SK-N-SH (cell line): Measurements from ENCODE around the gene CMBL.

ENCODE experiments used
- EZH2phosphoT487 ChIP-seq: fragments of 200-600 bp; sonication (generic); IDR thresholded peaks from 2 replicates; pipeline ENCODE4 v1.6.1; 2017; ENCODE audit warnings: low read depth, mixed run types, mild to moderate bottlenecking, antibody characterized with exemption, moderate library complexity, borderline replicate concordance
- JUND ChIP-seq: IDR thresholded peaks from 2 replicates; pipeline ENCODE4 v1.4.0; 2012
- MXI1 ChIP-seq: IDR thresholded peaks from 2 replicates; pipeline ENCODE4 v1.6.1; 2012; ENCODE audit warnings: mild to moderate bottlenecking, low read depth, low read length, improper control_type of control experiment
- POLR2AphosphoS5 ChIP-seq: IDR thresholded peaks from 2 replicates; pipeline ENCODE4 v1.6.1; 2012; ENCODE audit warnings: low read depth, low read length
- REST ChIP-seq: IDR thresholded peaks from 2 replicates; pipeline ENCODE4 v1.6.1; 2012; ENCODE audit warnings: mild to moderate bottlenecking, low read depth, low read length, moderate library complexity
- RXRA ChIP-seq: IDR thresholded peaks from 2 replicates; pipeline ENCODE4 v1.4.0; 2012; ENCODE audit warnings: low read depth, mild to moderate bottlenecking, borderline replicate concordance
- YY1 ChIP-seq: IDR thresholded peaks from 2 replicates; pipeline ENCODE4 v1.4.0; 2012; ENCODE audit warnings: low read depth, mild to moderate bottlenecking
- TF ChIP-seq, protein P1 (sequence below): fragments of 200-600 bp; sonication (generic); IDR thresholded peaks from 2 replicates; pipeline ENCODE4 v1.6.1; 2017; ENCODE audit warnings: antibody characterized with exemption, mild to moderate bottlenecking, moderate library complexity
- TF ChIP-seq, protein P2 (sequence below): IDR thresholded peaks from 2 replicates; pipeline ENCODE4 v1.4.0; 2012; ENCODE audit warnings: low read depth, borderline replicate concordance

- TF ChIP-seq RXRA, result no peak
- TF ChIP-seq EZH2phosphoT487, result no peak
- TF ChIP-seq, protein P1, sequence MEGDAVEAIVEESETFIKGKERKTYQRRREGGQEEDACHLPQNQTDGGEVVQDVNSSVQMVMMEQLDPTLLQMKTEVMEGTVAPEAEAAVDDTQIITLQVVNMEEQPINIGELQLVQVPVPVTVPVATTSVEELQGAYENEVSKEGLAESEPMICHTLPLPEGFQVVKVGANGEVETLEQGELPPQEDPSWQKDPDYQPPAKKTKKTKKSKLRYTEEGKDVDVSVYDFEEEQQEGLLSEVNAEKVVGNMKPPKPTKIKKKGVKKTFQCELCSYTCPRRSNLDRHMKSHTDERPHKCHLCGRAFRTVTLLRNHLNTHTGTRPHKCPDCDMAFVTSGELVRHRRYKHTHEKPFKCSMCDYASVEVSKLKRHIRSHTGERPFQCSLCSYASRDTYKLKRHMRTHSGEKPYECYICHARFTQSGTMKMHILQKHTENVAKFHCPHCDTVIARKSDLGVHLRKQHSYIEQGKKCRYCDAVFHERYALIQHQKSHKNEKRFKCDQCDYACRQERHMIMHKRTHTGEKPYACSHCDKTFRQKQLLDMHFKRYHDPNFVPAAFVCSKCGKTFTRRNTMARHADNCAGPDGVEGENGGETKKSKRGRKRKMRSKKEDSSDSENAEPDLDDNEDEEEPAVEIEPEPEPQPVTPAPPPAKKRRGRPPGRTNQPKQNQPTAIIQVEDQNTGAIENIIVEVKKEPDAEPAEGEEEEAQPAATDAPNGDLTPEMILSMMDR, result no peak
- no peak for TF ChIP-seq JUND
- TF ChIP-seq, protein P2, sequence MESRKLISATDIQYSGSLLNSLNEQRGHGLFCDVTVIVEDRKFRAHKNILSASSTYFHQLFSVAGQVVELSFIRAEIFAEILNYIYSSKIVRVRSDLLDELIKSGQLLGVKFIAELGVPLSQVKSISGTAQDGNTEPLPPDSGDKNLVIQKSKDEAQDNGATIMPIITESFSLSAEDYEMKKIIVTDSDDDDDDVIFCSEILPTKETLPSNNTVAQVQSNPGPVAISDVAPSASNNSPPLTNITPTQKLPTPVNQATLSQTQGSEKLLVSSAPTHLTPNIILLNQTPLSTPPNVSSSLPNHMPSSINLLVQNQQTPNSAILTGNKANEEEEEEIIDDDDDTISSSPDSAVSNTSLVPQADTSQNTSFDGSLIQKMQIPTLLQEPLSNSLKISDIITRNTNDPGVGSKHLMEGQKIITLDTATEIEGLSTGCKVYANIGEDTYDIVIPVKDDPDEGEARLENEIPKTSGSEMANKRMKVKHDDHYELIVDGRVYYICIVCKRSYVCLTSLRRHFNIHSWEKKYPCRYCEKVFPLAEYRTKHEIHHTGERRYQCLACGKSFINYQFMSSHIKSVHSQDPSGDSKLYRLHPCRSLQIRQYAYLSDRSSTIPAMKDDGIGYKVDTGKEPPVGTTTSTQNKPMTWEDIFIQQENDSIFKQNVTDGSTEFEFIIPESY, result no peak
- TF ChIP-seq POLR2AphosphoS5, result no peak
- no peak for TF ChIP-seq MXI1
- TF ChIP-seq REST, result no peak
- TF ChIP-seq YY1, result no peak
Observed at GRCh38 chr5:10329446-10329819, 21.7 kb upstream of the CMBL start.
